WTC11 (cell line): Measurements from ENCODE around the gene SNRNP70. TPM values are rescaled to one million over a fixed set of nuclear protein-coding genes. Genes with fewer than 3 reads are reported as not detected.
"Not testable (repeated sequence)": the region's sequence is repeated elsewhere in the genome, so short reads cannot be mapped to it uniquely, and the experiment has no call there.

Experiments
- ATAC-seq: fragments of 200-7000 bp; cut with Tn5 transposase; 2 replicates; pipeline ENCODE4 v1.10.0; 2021; ENCODE audit warnings: mild to moderate bottlenecking, moderate library complexity
- CTCF ChIA-PET: fragments of 300-600 bp; sonication (Branson Sonifier 250); formaldehyde crosslinking; loops from one replicate; lab custom pipeline; 2021; ENCODE audit warnings: antibody characterized with exemption; lab: Charles Lee
- POLR2A ChIA-PET: fragments of 350-600 bp; sonication (Branson Sonifier 250); formaldehyde crosslinking; loops from one replicate; lab custom pipeline; 2021; ENCODE audit warnings: antibody characterized with exemption; lab: Charles Lee
- DNase-seq: peaks from one replicate; pipeline ENCODE4 v3.0.0; 2021; ENCODE audit warnings: low spot score
- H3K27ac Mint-ChIP-seq: 2 replicates; pipeline ENCODE4 v1.8.0; 2021; ENCODE audit warnings: mixed read lengths
- H3K27me3 Mint-ChIP-seq: 2 replicates; pipeline ENCODE4 v1.8.0; 2021; ENCODE audit warnings: low read depth, mild to moderate bottlenecking, moderate library complexity, mixed read lengths
- H3K36me3 Mint-ChIP-seq: 2 replicates; pipeline ENCODE4 v1.8.0; 2021; ENCODE audit warnings: mixed read lengths
- H3K4me1 Mint-ChIP-seq: 2 replicates; pipeline ENCODE4 v1.8.0; 2022; ENCODE audit warnings: mixed read lengths
- H3K4me3 Mint-ChIP-seq: 2 replicates; pipeline ENCODE4 v1.8.0; 2021; ENCODE audit warnings: mild to moderate bottlenecking, moderate library complexity, mixed read lengths
- H3K9me3 Mint-ChIP-seq: 2 replicates; pipeline ENCODE4 v1.8.0; 2021; ENCODE audit warnings: mixed read lengths
- FOXJ3 ChIP-seq: sonication (generic); formaldehyde crosslinking; IDR thresholded peaks from 2 replicates; pipeline ENCODE4 v1.9.0; 2021; ENCODE audit warnings: missing genetic modification reagents, mild to moderate bottlenecking, borderline replicate concordance
- FOXK1 ChIP-seq: sonication (generic); formaldehyde crosslinking; IDR thresholded peaks from 2 replicates; pipeline ENCODE4 v1.8.0; 2022; ENCODE audit warnings: mild to moderate bottlenecking, moderate library complexity, missing genetic modification reagents
- GTF2I ChIP-seq: fragments of 250-450 bp; sonication (Bioruptor Pico); conservative IDR thresholded peaks from 2 replicates; pipeline ENCODE4 v1.4.0; 2021; ENCODE audit warnings: mild to moderate bottlenecking
- MXD4 ChIP-seq: fragments of 250-450 bp; sonication (Bioruptor Pico); IDR thresholded peaks from 2 replicates; pipeline ENCODE4 v1.8.0; 2021; ENCODE audit warnings: mild to moderate bottlenecking, moderate library complexity, borderline replicate concordance
- SP1 ChIP-seq: sonication (generic); formaldehyde crosslinking; conservative IDR thresholded peaks from 2 replicates; pipeline ENCODE4 v1.8.1; 2022; ENCODE audit warnings: missing genetic modification reagents
- TEAD1 ChIP-seq: sonication (generic); formaldehyde crosslinking; IDR thresholded peaks from 2 replicates; pipeline ENCODE4 v1.8.0; 2022; ENCODE audit warnings: mild to moderate bottlenecking, missing genetic modification reagents
- ZNF317 ChIP-seq: sonication (generic); formaldehyde crosslinking; IDR thresholded peaks from 2 replicates; pipeline ENCODE4 v1.8.1; 2023; ENCODE audit warnings: low read depth, mild to moderate bottlenecking, moderate library complexity, missing genetic modification reagents, borderline replicate concordance
- ZNF396 ChIP-seq: fragments of 250-450 bp; sonication (Bioruptor Pico); IDR thresholded peaks from 2 replicates; pipeline ENCODE4 v1.8.0; 2021; ENCODE audit warnings: mild to moderate bottlenecking, moderate library complexity, borderline replicate concordance
- total RNA-seq: library from RNA; stranded (reverse); gene quantifications from 3 replicates; pipeline ENCODE4 v1.2.3, GENCODE V29; 2021
- TF ChIP-seq, protein P1 (sequence below): sonication (generic); formaldehyde crosslinking; IDR thresholded peaks from 2 replicates; pipeline ENCODE4 v1.8.0; 2022; ENCODE audit warnings: mild to moderate bottlenecking, missing genetic modification reagents
- TF ChIP-seq, protein P2 (sequence below): sonication (generic); formaldehyde crosslinking; IDR thresholded peaks from 2 replicates; pipeline ENCODE4 v1.8.0; 2022; ENCODE audit warnings: missing genetic modification reagents
- TF ChIP-seq, protein P3 (sequence below): fragments of 250-450 bp; sonication (Bioruptor Pico); IDR thresholded peaks from 2 replicates; pipeline ENCODE4 v1.9.0; 2021; ENCODE audit warnings: moderate library complexity, mild to moderate bottlenecking, inconsistent platforms, borderline replicate concordance

Gene SNRNP70
- total RNA-seq, 1 experiment from 2014 or later: 266 TPM

DNA sequence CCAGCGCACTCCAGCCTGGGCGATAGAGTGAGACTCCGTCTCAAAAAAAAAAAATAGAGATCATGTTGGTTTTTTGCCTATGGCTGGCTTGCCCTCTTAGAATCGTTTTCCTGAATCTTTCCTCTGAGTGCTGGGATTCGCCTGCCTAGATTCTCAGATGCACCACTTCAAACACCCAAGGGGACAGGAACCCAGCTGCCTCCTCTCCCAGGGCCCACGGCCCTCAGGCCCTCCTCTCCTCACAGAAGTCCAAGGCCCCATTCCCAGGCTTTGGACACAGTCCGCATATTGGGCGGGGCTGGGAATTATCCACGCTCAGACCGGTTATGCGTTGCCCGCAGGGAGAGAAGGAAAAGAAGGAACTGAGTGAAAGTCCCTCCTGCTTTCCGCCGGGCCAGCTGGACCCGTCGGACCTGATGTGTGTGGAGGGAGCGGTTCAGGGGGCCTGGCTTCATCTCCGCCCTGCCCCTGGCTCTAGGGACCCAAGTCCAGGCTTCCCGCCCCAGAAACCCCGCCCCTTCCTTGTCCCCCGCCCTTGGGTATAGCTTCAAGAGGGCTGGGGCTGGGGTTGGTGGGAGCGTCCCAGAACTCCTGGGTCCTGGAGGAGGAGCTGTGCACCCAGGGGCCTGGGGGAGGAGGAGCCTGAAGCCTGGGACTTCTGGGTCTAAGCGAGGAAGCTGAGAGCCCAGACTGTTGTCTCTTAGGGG is 39.9 kb downstream of the SNRNP70 start:
- Mint-ChIP-seq H3K36me3 (no peaks in the 10 kb centered on the region), H3K27me3 (peaks cover 80% of the 10 kb centered on the region), H3K4me3 (peak overlapping the region; percentile 66), H3K9me3 (no peaks in the 10 kb centered on the region), H3K27ac (peak overlapping the region; percentile 63; the same call in 1 of the 2 replicates), H3K4me1 (peaks cover 26% of the 10 kb centered on the region)
- TF ChIP-seq, protein P1, sequence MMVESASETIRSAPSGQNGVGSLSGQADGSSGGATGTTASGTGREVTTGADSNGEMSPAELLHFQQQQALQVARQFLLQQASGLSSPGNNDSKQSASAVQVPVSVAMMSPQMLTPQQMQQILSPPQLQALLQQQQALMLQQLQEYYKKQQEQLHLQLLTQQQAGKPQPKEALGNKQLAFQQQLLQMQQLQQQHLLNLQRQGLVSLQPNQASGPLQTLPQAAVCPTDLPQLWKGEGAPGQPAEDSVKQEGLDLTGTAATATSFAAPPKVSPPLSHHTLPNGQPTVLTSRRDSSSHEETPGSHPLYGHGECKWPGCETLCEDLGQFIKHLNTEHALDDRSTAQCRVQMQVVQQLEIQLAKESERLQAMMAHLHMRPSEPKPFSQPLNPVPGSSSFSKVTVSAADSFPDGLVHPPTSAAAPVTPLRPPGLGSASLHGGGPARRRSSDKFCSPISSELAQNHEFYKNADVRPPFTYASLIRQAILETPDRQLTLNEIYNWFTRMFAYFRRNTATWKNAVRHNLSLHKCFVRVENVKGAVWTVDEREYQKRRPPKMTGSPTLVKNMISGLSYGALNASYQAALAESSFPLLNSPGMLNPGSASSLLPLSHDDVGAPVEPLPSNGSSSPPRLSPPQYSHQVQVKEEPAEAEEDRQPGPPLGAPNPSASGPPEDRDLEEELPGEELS (CRISPR knock-in tag): 0 out of 2 replicates have a peak, but pooled peaks have one; percentile 31
- TF ChIP-seq ZNF317 (CRISPR knock-in tag) (no peak), MXD4 (CRISPR knock-in tag) (no peak), SP1 (CRISPR knock-in tag) (peak; percentile 24; the same call in 1 of the 2 replicates)
- TF ChIP-seq, protein P2, sequence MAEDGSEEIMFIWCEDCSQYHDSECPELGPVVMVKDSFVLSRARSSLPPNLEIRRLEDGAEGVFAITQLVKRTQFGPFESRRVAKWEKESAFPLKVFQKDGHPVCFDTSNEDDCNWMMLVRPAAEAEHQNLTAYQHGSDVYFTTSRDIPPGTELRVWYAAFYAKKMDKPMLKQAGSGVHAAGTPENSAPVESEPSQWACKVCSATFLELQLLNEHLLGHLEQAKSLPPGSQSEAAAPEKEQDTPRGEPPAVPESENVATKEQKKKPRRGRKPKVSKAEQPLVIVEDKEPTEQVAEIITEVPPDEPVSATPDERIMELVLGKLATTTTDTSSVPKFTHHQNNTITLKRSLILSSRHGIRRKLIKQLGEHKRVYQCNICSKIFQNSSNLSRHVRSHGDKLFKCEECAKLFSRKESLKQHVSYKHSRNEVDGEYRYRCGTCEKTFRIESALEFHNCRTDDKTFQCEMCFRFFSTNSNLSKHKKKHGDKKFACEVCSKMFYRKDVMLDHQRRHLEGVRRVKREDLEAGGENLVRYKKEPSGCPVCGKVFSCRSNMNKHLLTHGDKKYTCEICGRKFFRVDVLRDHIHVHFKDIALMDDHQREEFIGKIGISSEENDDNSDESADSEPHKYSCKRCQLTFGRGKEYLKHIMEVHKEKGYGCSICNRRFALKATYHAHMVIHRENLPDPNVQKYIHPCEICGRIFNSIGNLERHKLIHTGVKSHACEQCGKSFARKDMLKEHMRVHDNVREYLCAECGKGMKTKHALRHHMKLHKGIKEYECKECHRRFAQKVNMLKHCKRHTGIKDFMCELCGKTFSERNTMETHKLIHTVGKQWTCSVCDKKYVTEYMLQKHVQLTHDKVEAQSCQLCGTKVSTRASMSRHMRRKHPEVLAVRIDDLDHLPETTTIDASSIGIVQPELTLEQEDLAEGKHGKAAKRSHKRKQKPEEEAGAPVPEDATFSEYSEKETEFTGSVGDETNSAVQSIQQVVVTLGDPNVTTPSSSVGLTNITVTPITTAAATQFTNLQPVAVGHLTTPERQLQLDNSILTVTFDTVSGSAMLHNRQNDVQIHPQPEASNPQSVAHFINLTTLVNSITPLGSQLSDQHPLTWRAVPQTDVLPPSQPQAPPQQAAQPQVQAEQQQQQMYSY: peak; percentile 89
- ATAC-seq (peak; percentile 35), DNase-seq (peak; percentile 77)
- ChIA-PET POLR2A (interaction anchor here (0.6 to 1.4 kb wide), 5 partner anchors 11 to 419 kb away, joined by 3 to 7 read pairs (median 4); partner anchors contain the start of gene LIN7B), CTCF (interaction anchor here (0.5 to 2.2 kb wide), 15 partner anchors 11 to 694 kb away, joined by 3 to 26 read pairs (median 5); partner anchors contain the start of genes GYS1, LIN7B and RUVBL2)

DNA sequence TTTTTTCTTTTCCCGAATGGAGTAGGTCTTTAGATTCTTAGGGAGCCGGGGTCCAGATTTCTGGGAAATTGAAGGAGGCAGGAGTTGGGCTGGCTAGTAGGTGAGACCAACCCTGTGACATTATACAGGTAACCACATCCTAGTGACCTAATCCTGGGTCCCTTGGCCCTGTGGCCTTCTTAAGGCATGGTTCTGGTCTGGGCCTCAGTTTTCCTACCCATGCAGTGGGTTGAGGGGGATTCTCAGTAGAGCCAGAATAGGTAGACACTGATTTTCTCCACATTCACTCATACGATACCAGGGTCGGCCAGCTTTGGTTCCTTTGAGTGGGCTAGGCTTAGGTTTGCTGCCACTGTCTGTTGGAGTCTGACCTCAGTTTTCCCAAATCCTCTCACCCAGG is 41.3 kb downstream of the SNRNP70 start:
- CTCF ChIA-PET: interaction anchor here (1.8 to 2.1 kb wide), 2 partner anchors 12 to 72 kb away, joined by 10 to 17 read pairs; partner anchors contain the start of gene LIN7B

DNA sequence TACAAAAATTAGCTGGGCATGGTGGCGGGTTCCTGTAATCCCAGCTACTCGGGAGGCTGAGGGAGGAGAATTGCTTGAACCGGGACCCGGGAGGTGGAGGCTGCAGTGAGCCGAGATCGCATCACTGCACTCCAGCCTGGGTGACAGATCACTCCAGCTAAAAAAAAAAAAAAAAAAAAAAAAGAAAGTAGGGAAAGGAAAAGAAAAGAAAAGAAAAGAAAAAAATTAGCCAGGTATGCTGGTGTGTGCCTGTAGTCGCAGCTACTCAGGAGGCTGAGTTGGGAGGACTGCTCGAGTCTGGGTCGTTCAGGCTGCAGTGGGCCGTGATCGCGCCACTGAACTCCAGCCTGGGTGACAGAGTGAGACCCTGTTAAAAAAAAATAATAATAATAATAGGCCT is 42.0 kb downstream of the SNRNP70 start:
- ChIA-PET CTCF (interaction anchor here (0.6 to 9.7 kb wide), 24 partner anchors 9 to 463 kb away, joined by 3 to 118 read pairs (median 7); partner anchors contain the start of gene LIN7B), POLR2A (interaction anchor here (1.3 to 1.5 kb wide), 2 partner anchors 19 to 22 kb away, joined by 5 read pairs; no protein-coding TSS in a partner anchor)
- not testable (repeated sequence) for H3K27ac Mint-ChIP-seq, H3K36me3 Mint-ChIP-seq, DNase-seq, ATAC-seq, H3K9me3 Mint-ChIP-seq
- Mint-ChIP-seq H3K4me1 (peaks cover 21% of the 10 kb centered on the region), H3K4me3 (peak overlapping the region; percentile 39; the same call in 1 of the 2 replicates), H3K27me3 (peaks cover 67% of the 10 kb centered on the region)

More for the DNA sequence above, 41.3 kb downstream of the SNRNP70 start:
- POLR2A ChIA-PET: no interaction called here
- Mint-ChIP-seq H3K9me3 (no peaks in the 10 kb centered on the region), H3K27ac (no peak overlapping the region), H3K4me1 (peaks cover 21% of the 10 kb centered on the region), H3K4me3 (peak overlapping the region; percentile 39; the same call in 1 of the 2 replicates), H3K27me3 (peaks cover 68% of the 10 kb centered on the region), H3K36me3 (no peaks in the 10 kb centered on the region)
- ATAC-seq (no peak), DNase-seq (no peak)
- TF ChIP-seq ZNF396 (CRISPR knock-in tag) (no peak), GTF2I (no peak), FOXK1 (CRISPR knock-in tag) (no peak), TEAD1 (CRISPR knock-in tag) (no peak), FOXJ3 (CRISPR knock-in tag) (no peak)
- TF ChIP-seq, protein P3, sequence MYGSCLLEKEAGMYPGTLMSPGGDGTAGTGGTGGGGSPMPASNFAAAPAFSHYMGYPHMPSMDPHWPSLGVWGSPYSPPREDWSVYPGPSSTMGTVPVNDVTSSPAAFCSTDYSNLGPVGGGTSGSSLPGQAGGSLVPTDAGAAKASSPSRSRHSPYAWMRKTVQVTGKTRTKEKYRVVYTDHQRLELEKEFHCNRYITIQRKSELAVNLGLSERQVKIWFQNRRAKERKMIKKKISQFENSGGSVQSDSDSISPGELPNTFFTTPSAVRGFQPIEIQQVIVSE: no peak
